HL-60 (cell line): ENCODE results near the gene GPR157.

Experiments
- DNase-seq, 2 experiments: peaks; one replicate each; pipeline ENCODE4 v3.0.0-alpha.2; 2010 to 2020; ENCODE audit warnings: low read depth in 1 of 2, low spot score in 1 of 2
- H3K27ac ChIP-seq: fragments of 250-450 bp; sonication (Bioruptor Pico); replicated peaks from 2 replicates; pipeline ENCODE4 v1.5.1; 2020; ENCODE audit warnings: mild to moderate bottlenecking, moderate library complexity
- H3K27me3 ChIP-seq: fragments of 250-450 bp; sonication (Bioruptor Pico); 2 replicates; pipeline ENCODE4 v1.5.1; 2021; ENCODE audit warnings: mild to moderate bottlenecking, moderate library complexity; ENCODE audit not compliant: insufficient read depth, poor library complexity, severe bottlenecking
- H3K4me3 ChIP-seq: replicated peaks from 2 replicates; pipeline ENCODE4 v1.5.1; 2011; ENCODE audit warnings: mild to moderate bottlenecking, control low read depth, low read length; ENCODE audit not compliant: insufficient read depth
- GABPA ChIP-seq: IDR thresholded peaks from 2 replicates; pipeline ENCODE4 v1.6.1; 2012; ENCODE audit warnings: low read depth
- POLR2AphosphoS5 ChIP-seq: IDR thresholded peaks from 2 replicates; pipeline ENCODE4 v1.6.1; 2012; ENCODE audit warnings: low read depth
- REST ChIP-seq: IDR thresholded peaks from 2 replicates; pipeline ENCODE4 v1.6.1; 2012; ENCODE audit warnings: low read depth; ENCODE audit not compliant: insufficient replicate concordance
- SPI1 ChIP-seq: IDR thresholded peaks from 2 replicates; pipeline ENCODE4 v1.6.1; 2012; ENCODE audit warnings: low read depth, mild to moderate bottlenecking, borderline replicate concordance
- TF ChIP-seq, protein P1 (sequence below): IDR thresholded peaks from one replicate; pipeline ENCODE4 v1.5.1; 2011; ENCODE audit warnings: low read length, control low read depth, inconsistent platforms; ENCODE audit not compliant: insufficient read depth

Gene GPR157

DNA sequence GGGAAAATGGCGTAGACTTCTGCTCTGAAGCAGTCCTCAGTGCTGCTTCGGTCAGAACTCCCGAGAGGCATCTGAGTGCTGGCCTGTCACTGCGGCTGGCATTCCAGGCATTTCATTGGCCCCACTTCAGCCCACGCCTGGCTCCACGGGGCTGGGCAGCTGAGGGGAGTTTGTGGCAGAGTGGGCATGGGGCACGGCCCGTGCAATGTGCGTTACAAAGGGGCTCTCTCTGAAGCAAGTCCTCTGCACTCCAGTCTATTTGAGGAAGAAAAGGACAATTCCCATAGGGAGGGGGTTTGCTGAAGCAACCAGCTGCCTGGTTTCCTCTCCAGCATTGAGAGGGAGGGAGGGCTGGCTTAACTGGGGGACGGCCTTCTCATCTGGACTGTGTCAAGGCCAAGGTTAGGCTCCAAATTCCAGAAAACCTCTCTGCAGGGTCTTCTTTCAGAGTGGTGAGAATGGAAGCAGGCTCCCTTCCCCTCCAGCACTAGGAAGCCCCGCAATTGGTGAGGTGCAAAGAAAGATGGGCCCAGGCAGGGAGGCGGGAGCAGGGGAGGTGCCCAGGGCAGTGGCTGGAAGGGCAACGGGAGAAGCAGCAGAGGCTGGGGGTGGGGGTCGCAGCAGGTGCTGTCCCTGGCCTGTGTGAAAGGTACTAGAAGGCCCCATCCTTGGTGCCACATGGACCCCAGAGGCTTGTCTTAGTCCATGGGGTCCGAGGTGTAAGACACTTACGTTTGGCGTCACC, 21.1 kb upstream of the GPR157 start:
- DNase-seq: no peak
- H3K27me3 ChIP-seq: no peaks in the 10 kb centered on the region
- no peak overlapping the region for H3K4me3 ChIP-seq
- H3K27ac ChIP-seq: no peak overlapping the region
- TF ChIP-seq SPI1: no peak
- no peak for TF ChIP-seq REST
- no peak for TF ChIP-seq GABPA
- TF ChIP-seq POLR2AphosphoS5: no peak
- TF ChIP-seq, protein P1, sequence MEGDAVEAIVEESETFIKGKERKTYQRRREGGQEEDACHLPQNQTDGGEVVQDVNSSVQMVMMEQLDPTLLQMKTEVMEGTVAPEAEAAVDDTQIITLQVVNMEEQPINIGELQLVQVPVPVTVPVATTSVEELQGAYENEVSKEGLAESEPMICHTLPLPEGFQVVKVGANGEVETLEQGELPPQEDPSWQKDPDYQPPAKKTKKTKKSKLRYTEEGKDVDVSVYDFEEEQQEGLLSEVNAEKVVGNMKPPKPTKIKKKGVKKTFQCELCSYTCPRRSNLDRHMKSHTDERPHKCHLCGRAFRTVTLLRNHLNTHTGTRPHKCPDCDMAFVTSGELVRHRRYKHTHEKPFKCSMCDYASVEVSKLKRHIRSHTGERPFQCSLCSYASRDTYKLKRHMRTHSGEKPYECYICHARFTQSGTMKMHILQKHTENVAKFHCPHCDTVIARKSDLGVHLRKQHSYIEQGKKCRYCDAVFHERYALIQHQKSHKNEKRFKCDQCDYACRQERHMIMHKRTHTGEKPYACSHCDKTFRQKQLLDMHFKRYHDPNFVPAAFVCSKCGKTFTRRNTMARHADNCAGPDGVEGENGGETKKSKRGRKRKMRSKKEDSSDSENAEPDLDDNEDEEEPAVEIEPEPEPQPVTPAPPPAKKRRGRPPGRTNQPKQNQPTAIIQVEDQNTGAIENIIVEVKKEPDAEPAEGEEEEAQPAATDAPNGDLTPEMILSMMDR: no peak

DNA sequence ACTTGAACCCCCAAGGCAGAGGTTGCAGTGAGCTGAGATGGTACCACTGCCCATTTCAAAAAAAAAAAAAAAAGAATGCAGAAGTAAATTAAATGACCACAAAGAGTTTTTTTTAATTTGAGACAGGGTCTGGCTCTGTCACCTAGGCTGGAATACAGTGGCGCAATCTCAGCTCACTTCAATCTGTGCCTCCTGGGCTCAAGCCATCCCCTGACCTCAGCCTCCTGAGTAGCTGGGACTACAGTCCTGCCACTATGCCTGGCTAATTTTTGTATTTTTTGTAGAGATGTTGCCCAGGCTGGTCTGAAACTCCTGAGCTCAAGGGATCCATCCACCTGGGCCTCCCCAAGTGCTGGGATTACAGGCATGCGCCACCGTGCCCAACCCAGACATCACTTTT, 20.2 kb upstream of the GPR157 start:
- H3K27ac ChIP-seq: no peak overlapping the region
- no peaks in the 10 kb centered on the region for H3K27me3 ChIP-seq
- TF ChIP-seq SPI1: no peak
- TF ChIP-seq, protein P1: no peak
- TF ChIP-seq GABPA: no peak
- TF ChIP-seq REST: no peak
- no peak for TF ChIP-seq POLR2AphosphoS5
- H3K4me3 ChIP-seq: no peak overlapping the region
- DNase-seq: no peak

GRCh38 chr1:9146156-9146555, 17.3 kb upstream of the GPR157 start:
- no peak for TF ChIP-seq REST
- TF ChIP-seq GABPA: no peak
- no peak for TF ChIP-seq POLR2AphosphoS5
- TF ChIP-seq SPI1: no peak
- TF ChIP-seq, protein P1: no peak
- no peaks in the 10 kb centered on the region for H3K27me3 ChIP-seq
- no peak overlapping the region for H3K27ac ChIP-seq
- no peak for DNase-seq
- no peak overlapping the region for H3K4me3 ChIP-seq
